ENCODE results near the gene RMND5B. TPM values are rescaled to one million over a fixed set of nuclear protein-coding genes. Genes with fewer than 3 reads are reported as not detected.

Gene RMND5B
- total and polyA plus RNA-seq, 10 of the 15 experiments (the other 5 are each of a cell fraction or from before 2014, with no cell fraction given), result 1.6 to 50.7 (median 30.9) TPM

DNA sequence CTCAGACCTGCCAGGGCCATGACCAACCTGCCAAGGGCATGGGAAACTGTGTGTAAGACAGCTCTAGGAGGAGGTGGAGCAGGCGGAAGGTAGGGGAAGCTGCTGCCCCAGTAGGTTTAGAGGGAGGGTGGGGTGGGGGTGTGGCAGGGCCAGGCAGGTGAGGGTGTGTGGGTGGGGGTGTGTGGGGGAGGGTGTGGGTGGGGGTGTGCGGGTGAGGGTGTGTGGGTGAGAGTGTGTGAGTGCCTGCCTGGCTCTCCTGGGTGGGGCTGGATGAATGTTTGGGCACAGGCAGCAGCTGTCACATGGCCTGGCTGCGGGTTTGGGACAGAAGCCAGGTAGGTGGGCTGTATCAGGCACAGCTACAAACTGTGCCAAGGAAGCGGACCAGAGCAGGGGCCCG is 26.3 kb upstream of the RMND5B start:
- Histone ChIP-seq H3K27ac (ENCODE audit: control insufficient read depth, insufficient read depth) (no peak overlapping the region), H4K20me1 (ENCODE audit: control insufficient read depth, insufficient read depth) (no peaks in the 10 kb centered on the region), H2AFZ (ENCODE audit: control insufficient read depth, low read depth, low read length) (no peak overlapping the region), H3K4me1 (ENCODE audit: control insufficient read depth, insufficient read depth, low read length) (peaks cover 11% of the 10 kb centered on the region), H3K79me2 (ENCODE audit: control insufficient read depth, insufficient read depth, low read length) (no peaks in the 10 kb centered on the region), H3K4me3 (no peak overlapping the region), H3K9ac (ENCODE audit: control insufficient read depth, insufficient read depth, low read length) (no peak overlapping the region), H3K9me3 (replicated peaks; ENCODE audit: control insufficient read depth, insufficient read depth, low read length) (no peaks in the 10 kb centered on the region), H3K36me3 (ENCODE audit: control insufficient read depth in 2 of 2, insufficient read depth in 2 of 2, low read length in 1 of 2) (no peaks in the 10 kb centered on the region), H3K27me3 (replicated peaks in 1 of 2; ENCODE audit: control insufficient read depth in 2 of 2, insufficient read depth in 2 of 2, low read length in 1 of 2) (no peaks in the 10 kb centered on the region), H3K4me2 (ENCODE audit: control insufficient read depth, insufficient read depth) (no peak overlapping the region)
- ChIA-PET RAD21 (ENCODE audit: unreplicated experiment) (no interaction called here), CTCF (interaction anchor here (1.1 kb wide), 3 partner anchors 8 to 27 kb away, joined by 3 to 4 read pairs (median 4); no protein-coding TSS in a partner anchor), SMC1A (ENCODE audit: uncharacterized antibody, unreplicated experiment) (interaction anchor here (0.5 kb wide), 1 partner anchor 12 kb away, joined by 3 read pairs; no protein-coding TSS in a partner anchor), POLR2A (no interaction called here)
- intact Hi-C loops (cut with micrococcal nuclease; ENCODE audit: unreplicated experiment) (no loop called here), in situ Hi-C loops (cut with MboI) (no loop called here)
- FAIRE-seq (no peak), DNase-seq (ENCODE audit: low read depth, low spot score) (no peak), ATAC-seq (no peak)
- TF ChIP-seq IRF4 (IDR thresholded peaks at IDR 0.05; ENCODE audit: low read depth, low read length) (no peak), POLR2AphosphoS2 (IDR thresholded peaks at IDR 0.05; ENCODE audit: low read depth, low read length) (no peak), STAT3 (IDR thresholded peaks at IDR 0.05; ENCODE audit: low read depth, low read length) (no peak), JUND (IDR thresholded peaks at IDR 0.05; ENCODE audit: low read depth, low read length) (no peak)
- TF ChIP-seq, protein P1, sequence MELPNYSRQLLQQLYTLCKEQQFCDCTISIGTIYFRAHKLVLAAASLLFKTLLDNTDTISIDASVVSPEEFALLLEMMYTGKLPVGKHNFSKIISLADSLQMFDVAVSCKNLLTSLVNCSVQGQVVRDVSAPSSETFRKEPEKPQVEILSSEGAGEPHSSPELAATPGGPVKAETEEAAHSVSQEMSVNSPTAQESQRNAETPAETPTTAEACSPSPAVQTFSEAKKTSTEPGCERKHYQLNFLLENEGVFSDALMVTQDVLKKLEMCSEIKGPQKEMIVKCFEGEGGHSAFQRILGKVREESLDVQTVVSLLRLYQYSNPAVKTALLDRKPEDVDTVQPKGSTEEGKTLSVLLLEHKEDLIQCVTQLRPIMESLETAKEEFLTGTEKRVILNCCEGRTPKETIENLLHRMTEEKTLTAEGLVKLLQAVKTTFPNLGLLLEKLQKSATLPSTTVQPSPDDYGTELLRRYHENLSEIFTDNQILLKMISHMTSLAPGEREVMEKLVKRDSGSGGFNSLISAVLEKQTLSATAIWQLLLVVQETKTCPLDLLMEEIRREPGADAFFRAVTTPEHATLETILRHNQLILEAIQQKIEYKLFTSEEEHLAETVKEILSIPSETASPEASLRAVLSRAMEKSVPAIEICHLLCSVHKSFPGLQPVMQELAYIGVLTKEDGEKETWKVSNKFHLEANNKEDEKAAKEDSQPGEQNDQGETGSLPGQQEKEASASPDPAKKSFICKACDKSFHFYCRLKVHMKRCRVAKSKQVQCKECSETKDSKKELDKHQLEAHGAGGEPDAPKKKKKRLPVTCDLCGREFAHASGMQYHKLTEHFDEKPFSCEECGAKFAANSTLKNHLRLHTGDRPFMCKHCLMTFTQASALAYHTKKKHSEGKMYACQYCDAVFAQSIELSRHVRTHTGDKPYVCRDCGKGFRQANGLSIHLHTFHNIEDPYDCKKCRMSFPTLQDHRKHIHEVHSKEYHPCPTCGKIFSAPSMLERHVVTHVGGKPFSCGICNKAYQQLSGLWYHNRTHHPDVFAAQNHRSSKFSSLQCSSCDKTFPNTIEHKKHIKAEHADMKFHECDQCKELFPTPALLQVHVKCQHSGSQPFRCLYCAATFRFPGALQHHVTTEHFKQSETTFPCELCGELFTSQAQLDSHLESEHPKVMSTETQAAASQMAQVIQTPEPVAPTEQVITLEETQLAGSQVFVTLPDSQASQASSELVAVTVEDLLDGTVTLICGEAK (IDR thresholded peaks at IDR 0.05; ENCODE audit: borderline replicate concordance), result no peak
- TF ChIP-seq, protein P2, sequence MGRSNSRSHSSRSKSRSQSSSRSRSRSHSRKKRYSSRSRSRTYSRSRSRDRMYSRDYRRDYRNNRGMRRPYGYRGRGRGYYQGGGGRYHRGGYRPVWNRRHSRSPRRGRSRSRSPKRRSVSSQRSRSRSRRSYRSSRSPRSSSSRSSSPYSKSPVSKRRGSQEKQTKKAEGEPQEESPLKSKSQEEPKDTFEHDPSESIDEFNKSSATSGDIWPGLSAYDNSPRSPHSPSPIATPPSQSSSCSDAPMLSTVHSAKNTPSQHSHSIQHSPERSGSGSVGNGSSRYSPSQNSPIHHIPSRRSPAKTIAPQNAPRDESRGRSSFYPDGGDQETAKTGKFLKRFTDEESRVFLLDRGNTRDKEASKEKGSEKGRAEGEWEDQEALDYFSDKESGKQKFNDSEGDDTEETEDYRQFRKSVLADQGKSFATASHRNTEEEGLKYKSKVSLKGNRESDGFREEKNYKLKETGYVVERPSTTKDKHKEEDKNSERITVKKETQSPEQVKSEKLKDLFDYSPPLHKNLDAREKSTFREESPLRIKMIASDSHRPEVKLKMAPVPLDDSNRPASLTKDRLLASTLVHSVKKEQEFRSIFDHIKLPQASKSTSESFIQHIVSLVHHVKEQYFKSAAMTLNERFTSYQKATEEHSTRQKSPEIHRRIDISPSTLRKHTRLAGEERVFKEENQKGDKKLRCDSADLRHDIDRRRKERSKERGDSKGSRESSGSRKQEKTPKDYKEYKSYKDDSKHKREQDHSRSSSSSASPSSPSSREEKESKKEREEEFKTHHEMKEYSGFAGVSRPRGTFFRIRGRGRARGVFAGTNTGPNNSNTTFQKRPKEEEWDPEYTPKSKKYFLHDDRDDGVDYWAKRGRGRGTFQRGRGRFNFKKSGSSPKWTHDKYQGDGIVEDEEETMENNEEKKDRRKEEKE (IDR thresholded peaks at IDR 0.05), result no peak
- no TSS peak for BruUV-seq (replicated peaks)
- 28% methylated on average over 4 of the region's 5 CpGs for WGBS (ENCODE audit: insufficient coverage, insufficient replicate concordance, low lambda C conversion rate, missing lambda C conversion rate)

All from GM12878 (cell line).